Ramos (cell line): ENCODE data around the gene LCLAT1.

Source experiments
- in situ Hi-C: fragments of 300-500 bp; cut with MboI; formaldehyde crosslinking; loops from one replicate; pipeline ENCODE4 v1.14.3; 2022; ENCODE audit warnings: low sequenced_read_pairs; ENCODE audit not compliant: unreplicated experiment

The LCLAT1 gene

DNA sequence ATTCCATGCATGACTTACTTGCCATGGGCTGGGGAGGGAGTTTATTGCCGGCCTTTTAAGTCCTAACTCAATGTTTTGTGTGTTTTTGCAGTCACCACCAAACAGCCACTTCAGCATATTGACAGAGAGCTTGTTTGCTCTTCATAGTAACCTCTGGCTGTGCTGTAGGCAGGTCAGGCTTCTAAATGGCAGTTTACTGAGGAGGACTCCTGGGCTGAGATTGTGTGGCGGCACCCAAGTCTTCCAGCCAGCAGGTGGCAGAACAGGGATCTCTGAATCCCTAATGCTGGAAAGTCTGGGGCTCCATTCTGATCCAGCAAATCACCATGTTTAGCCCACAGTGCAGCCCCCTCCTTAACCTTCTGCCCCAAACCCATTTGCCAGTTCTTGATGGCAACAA lies 239.0 kb downstream of the LCLAT1 start:
- in situ Hi-C loops = no loop called here

DNA sequence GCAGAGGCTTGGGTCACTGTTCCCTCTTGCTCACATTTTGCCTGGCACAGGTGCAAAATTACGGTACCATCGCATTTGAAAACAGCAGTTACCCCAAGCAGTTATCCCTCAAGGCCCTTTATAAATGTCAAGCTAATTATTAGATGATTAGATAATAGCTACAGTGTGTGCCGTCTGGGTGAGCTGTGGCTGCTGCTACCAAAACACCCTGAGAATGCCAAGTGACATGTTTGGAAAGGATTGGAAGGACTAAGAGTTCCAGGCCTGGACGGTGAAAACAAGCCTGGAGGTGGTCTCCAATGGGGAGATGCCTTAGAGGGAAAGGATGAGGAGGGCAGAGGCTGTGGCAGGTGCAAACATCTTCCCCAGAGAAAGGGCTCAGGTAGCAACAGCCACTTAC lies 239.6 kb downstream of the LCLAT1 start:
- in situ Hi-C loops = no loop called here

DNA sequence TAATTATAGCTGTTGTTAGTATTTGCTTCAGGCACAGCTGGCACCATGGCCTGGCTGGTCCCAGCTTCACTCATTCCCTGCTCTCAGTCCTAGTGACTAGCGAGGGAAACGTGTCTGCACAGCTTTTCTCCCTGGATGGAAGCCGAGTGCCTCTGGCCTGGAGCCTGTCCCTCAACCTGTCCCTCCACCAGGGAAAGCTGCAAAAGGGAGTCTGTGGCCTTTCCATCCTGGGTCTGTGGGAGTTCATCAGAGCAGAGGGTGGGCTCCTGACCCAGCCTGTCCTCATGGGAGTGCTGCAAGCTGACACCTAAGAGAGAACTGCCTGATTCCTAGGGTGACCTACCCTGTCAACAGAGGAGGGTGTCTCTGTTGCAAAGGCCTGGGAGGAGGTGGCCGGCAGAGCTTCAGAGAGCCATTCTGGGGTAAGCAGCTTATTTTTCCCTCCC lies 241.9 kb downstream of the LCLAT1 start:
- in situ Hi-C loops = no loop called here

DNA sequence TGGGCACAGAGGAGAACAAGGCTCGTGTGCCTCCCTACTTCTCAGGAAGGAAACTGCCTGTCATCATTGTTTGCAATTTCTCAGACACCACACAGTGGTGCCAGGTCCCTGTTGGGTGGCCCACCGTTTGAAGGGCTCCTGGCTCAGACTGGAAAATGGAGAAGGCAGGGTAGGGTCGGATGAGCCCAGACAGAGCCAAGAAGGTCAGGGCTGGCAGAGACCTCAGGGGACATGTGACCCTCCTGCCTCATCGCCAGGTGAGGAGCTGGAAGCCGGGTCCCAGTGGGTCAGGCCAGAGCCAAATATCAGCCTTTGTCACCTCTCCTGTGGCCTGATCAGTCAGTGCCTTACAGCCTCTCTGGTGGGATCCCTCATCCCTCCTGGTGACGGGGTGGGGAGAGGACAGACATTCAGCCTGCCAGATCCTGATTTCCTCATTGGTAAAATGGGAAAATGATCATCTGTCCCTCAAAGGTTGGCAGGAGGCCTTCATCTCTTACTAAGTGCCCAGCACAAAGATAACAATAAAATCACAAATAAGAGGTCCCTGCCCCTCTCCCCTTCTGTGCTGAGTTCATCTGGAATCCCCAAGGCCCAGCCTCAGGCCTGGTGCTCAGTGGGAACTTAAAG lies 242.6 kb downstream of the LCLAT1 start:
- in situ Hi-C loops = no loop called here

DNA sequence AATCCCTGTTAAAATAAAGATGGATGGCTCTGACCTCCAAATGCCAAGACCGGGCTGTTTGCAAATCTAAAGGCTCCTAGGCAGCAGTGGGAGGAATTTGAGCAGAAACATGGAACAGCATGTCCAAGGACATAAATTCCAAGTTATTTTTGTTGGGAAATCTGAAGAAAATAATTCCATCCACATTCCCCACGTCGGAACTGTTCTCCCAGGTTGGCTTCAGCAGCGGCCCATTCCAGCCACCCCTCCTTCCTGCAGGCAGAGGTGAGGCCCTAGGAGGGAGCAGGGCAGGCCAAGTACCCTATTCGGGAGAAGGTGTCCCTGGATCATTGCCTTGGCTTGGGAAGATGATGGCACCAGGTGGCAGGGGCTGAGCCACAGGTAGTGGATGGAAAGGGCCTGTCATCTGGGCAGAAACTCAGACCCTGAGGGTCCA lies 243.1 kb downstream of the LCLAT1 start:
- in situ Hi-C loops = no loop called here

DNA sequence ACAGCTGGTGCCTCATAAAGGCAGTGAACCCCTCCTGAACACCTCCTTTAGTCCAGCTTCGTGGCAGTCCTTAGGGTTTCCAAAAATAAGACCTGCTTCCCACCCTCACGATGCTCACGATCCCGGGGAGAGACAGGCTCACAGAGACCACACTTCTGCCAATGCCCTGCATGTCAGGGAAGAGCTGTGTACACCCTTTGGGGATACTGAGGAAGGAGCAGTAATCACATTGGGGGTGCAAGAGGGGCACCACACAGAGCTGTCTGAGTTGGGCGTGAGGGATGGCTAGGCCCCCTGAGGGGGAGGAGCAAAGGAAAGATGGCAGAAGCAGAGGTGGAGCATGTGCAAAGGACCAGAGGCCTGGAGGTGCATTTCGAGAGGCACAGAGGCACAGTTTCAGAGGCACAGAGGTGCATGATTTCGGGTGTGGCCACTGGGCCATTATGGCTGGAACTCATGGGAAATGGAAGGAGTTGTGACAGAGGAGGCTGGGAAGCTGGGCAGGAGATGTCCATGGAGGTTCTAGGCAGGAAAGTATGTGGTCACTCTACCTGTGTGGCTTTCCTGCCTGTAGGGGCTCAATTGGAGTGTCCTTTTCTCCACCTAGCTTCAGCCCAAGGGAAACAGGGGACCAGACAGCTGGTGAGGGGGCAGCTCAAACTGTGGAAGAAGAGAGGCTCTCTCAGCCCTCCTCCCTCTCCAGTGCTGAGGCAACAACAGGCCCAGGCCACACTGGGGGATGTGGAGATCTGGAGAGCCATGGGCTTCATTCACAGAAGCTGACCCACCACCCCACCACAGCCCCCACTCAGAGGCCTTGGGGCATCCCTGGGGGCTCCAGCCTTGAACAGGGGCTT lies 244.3 kb downstream of the LCLAT1 start:
- in situ Hi-C loops = no loop called here

DNA sequence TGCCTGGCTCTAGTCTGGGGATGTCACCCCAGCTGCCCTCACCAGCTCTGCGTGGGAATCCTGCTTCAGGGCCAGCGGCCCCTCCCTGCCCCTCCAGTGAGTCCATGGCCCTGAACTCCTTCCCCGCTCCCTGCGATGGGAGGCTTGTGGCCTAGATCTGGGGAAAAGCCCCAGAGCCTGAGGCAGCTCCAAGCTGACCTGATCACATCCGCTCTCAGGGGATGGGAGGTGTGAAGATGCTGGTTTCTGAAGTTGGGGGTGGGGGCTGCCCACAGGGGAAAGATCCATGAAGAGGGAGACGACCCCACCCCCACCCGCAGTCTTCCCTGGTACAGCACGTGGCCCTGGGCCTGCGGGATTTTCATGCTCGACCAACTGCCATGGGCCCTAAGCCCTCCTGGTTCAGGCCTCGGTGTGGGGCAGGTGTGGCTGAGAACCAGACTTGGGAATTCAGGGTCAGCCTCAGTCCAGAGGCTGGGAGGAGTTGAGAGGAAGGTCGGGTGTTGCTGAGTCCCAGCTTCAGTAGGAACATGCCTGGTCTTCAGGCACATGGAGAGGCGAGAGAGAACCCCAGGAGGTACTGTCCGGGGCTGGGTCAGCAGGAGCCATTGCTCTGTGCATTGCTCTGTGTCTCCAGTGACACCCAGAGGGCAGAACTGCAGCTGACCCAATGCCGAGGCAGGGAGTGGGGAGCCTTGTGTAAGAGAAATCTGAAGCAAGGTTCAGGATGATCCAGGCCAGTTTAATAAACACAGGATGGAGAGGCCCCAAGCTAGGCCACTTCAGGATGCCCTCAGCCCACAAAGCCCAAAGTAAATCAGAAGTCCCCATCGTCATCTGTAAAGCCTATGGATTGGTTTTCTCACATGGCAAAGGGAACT lies 245.1 kb downstream of the LCLAT1 start:
- in situ Hi-C loops = no loop called here

DNA sequence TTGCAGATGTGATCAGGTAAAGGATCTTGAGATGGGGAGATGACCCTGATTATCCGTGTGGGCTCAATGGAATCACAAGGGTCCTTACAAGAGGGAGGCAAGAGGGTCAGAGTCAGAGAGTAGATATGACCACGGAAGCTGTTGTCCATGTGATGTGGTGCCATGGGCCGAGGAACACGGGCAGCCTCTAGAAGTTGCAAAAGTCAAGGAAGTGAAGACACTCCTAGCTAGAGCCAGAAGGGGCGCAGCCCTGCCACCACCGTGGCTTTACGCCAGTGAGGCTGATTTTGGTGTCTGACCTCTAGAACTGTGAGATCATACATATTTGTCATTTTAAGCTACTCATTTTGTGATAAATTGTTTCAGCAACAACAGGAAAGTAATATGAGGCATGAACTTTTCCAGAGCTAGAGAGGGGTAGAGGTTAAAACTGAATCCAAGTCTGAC lies 245.8 kb downstream of the LCLAT1 start:
- in situ Hi-C loops = no loop called here
